MM.1S (cell line): ENCODE data around the gene TPM2.

Source experiments
- DNase-seq: peaks from one replicate; pipeline ENCODE4 v3.0.0-alpha.2; 2015
- H2AFZ ChIP-seq: fragments of 300-600 bp; sonication (generic); 2 replicates; pipeline ENCODE4 v1.6.0; 2016; ENCODE audit warnings: antibody characterized with exemption, low read length
- H3F3A ChIP-seq: fragments of 300-600 bp; sonication (generic); 2 replicates; pipeline ENCODE4 v1.6.1; 2016; ENCODE audit warnings: mild to moderate bottlenecking, antibody characterized with exemption, low read length, moderate library complexity, mixed read lengths; ENCODE audit not compliant: insufficient read depth
- H3K27ac ChIP-seq: fragments of 300-600 bp; sonication (generic); 2 replicates; pipeline ENCODE4 v1.5.1; 2016; ENCODE audit warnings: mild to moderate bottlenecking, low read length
- H3K27me3 ChIP-seq: fragments of 300-600 bp; sonication (generic); replicated peaks from 2 replicates; pipeline ENCODE4 v1.6.0; 2016; ENCODE audit warnings: low read length; ENCODE audit not compliant: insufficient read depth
- H3K36me3 ChIP-seq: fragments of 300-600 bp; sonication (generic); replicated peaks from 2 replicates; pipeline ENCODE4 v1.6.1; 2016; ENCODE audit warnings: mild to moderate bottlenecking, low read length, mixed read lengths; ENCODE audit not compliant: insufficient read depth
- H3K4me1 ChIP-seq: fragments of 300-600 bp; sonication (generic); 2 replicates; pipeline ENCODE4 v1.6.1; 2016; ENCODE audit warnings: low read length, mixed read lengths
- H3K4me2 ChIP-seq: fragments of 300-600 bp; sonication (generic); 2 replicates; pipeline ENCODE4 v1.6.0; 2016; ENCODE audit warnings: low read depth, low read length
- H3K4me3 ChIP-seq: fragments of 300-600 bp; sonication (generic); 2 replicates; pipeline ENCODE4 v1.5.1; 2016; ENCODE audit warnings: low read length, mixed read lengths
- H3K79me2 ChIP-seq: fragments of 300-600 bp; sonication (generic); 2 replicates; pipeline ENCODE4 v1.6.1; 2016; ENCODE audit warnings: mixed run types, low read length, mixed read lengths
- H3K9ac ChIP-seq: fragments of 300-600 bp; sonication (generic); 2 replicates; pipeline ENCODE4 v1.6.1; 2016; ENCODE audit warnings: low read length, mixed read lengths
- H3K9me2 ChIP-seq: fragments of 300-600 bp; sonication (generic); replicated peaks from 2 replicates; pipeline ENCODE4 v1.6.1; 2016; ENCODE audit warnings: mild to moderate bottlenecking, low read length, mixed read lengths; ENCODE audit not compliant: insufficient read depth
- H3K9me3 ChIP-seq: fragments of 300-600 bp; sonication (generic); replicated peaks from 2 replicates; pipeline ENCODE4 v1.6.1; 2016; ENCODE audit warnings: mild to moderate bottlenecking, low read length, mixed read lengths; ENCODE audit not compliant: insufficient read depth
- H4K20me1 ChIP-seq: fragments of 300-600 bp; sonication (generic); 2 replicates; pipeline ENCODE4 v1.6.1; 2016; ENCODE audit warnings: mild to moderate bottlenecking, low read length, moderate library complexity, mixed read lengths; ENCODE audit not compliant: insufficient read depth
- CTCF ChIP-seq: fragments of 300-600 bp; sonication (generic); IDR thresholded peaks from 2 replicates; pipeline ENCODE4 v1.5.1; 2016; ENCODE audit warnings: antibody characterized with exemption, low read length, mixed read lengths
- EZH2 ChIP-seq: fragments of 300-600 bp; sonication (generic); optimal IDR thresholded peaks from 2 replicates; pipeline ENCODE3; 2017; ENCODE audit warnings: low read depth, mild to moderate bottlenecking, antibody characterized with exemption, low read length, mixed read lengths
- EZH2phosphoT487 ChIP-seq: fragments of 300-600 bp; sonication (generic); IDR thresholded peaks from 2 replicates; pipeline ENCODE4 v1.6.1; 2018; ENCODE audit warnings: antibody characterized with exemption, low read length

TPM2 gene

GRCh38 chr9:35698231-35698630 is 8.5 kb upstream of the TPM2 start:
- H3K27me3 ChIP-seq, result no peaks in the 10 kb centered on the region
- no peaks in the 10 kb centered on the region for H3K9me3 ChIP-seq
- H3K9me2 ChIP-seq, result no peaks in the 10 kb centered on the region
- DNase-seq, result no peak
- no peak overlapping the region for H2AFZ ChIP-seq
- H3K27ac ChIP-seq, result no peak overlapping the region
- no peaks in the 10 kb centered on the region for H3F3A ChIP-seq
- no peak overlapping the region for H3K9ac ChIP-seq
- no peaks in the 10 kb centered on the region for H3K79me2 ChIP-seq
- H3K4me2 ChIP-seq, result no peak overlapping the region
- no peaks in the 10 kb centered on the region for H4K20me1 ChIP-seq
- no peak overlapping the region for H3K4me3 ChIP-seq
- TF ChIP-seq CTCF (no peak), EZH2phosphoT487 (no peak), EZH2 (no peak)
- H3K36me3 ChIP-seq, result 0 out of 2 replicates have a peak, but pooled peaks cover 4% of the 10 kb centered on the region
- H3K4me1 ChIP-seq, result no peaks in the 10 kb centered on the region

GRCh38 chr9:35697486-35697885 is 7.8 kb upstream of the TPM2 start:
- H3K9ac ChIP-seq, result no peak overlapping the region
- no peaks in the 10 kb centered on the region for H3K9me2 ChIP-seq
- no peak for DNase-seq
- no peaks in the 10 kb centered on the region for H4K20me1 ChIP-seq
- no peaks in the 10 kb centered on the region for H3K27me3 ChIP-seq
- H3K27ac ChIP-seq, result no peak overlapping the region
- no peaks in the 10 kb centered on the region for H3K79me2 ChIP-seq
- H3K4me1 ChIP-seq, result no peaks in the 10 kb centered on the region
- H3F3A ChIP-seq, result no peaks in the 10 kb centered on the region
- H3K4me3 ChIP-seq, result no peak overlapping the region
- H3K36me3 ChIP-seq, result 0 out of 2 replicates have a peak, but pooled peaks cover 4% of the 10 kb centered on the region
- H2AFZ ChIP-seq, result no peak overlapping the region
- no peak overlapping the region for H3K4me2 ChIP-seq
- no peak for TF ChIP-seq EZH2
- TF ChIP-seq EZH2phosphoT487, result no peak
- no peak for TF ChIP-seq CTCF
- H3K9me3 ChIP-seq, result no peaks in the 10 kb centered on the region

GRCh38 chr9:35696520-35697215 is 6.9 kb upstream of the TPM2 start:
- DNase-seq, result peak; percentile 51
- Histone ChIP-seq H3K4me3 (no peak overlapping the region), H3K9me3 (no peaks in the 10 kb centered on the region), H3K4me2 (no peak overlapping the region), H3F3A (no peaks in the 10 kb centered on the region), H2AFZ (no peak overlapping the region), H3K27ac (no peak overlapping the region), H3K79me2 (no peaks in the 10 kb centered on the region), H3K36me3 (0 out of 2 replicates have a peak, but pooled peaks cover 2% of the 10 kb centered on the region), H3K4me1 (no peaks in the 10 kb centered on the region), H3K9ac (no peak overlapping the region), H3K9me2 (no peaks in the 10 kb centered on the region), H4K20me1 (no peaks in the 10 kb centered on the region), H3K27me3 (no peaks in the 10 kb centered on the region)
- TF ChIP-seq CTCF, result peak; percentile 92
- TF ChIP-seq EZH2phosphoT487, result no peak
